CD4-positive, CD25-positive, alpha-beta regulatory T cell (primary cell): Measurements from ENCODE around the gene GRID2. TPM values are rescaled to one million over a fixed set of nuclear protein-coding genes. Genes with fewer than 3 reads are reported as not detected.

Source experiments
- ATAC-seq, 2 donors: fragments of 150-1000 bp; cut with Tn5 transposase; one replicate each; pipeline ENCODE4 v1.10.0; 2021; ENCODE audit warnings: low read depth in 2 of 2, moderate number of reproducible peaks in 2 of 2, moderate library complexity in 1 of 2
- DNase-seq, 3 donors: peaks; one replicate each; pipeline versions ENCODE4 v3.0.0 to v3.0.0-alpha.2; 2012 to 2022; ENCODE audit warnings: mixed read lengths in 1 of 3
- H3K27ac ChIP-seq: one replicate; pipeline ENCODE4 v1.7.0; 2013; ENCODE audit warnings: mild to moderate bottlenecking, low read length; ENCODE audit not compliant: insufficient read depth, poor library complexity, severe bottlenecking
- H3K27me3 ChIP-seq: one replicate; pipeline ENCODE4 v1.7.0; 2013; ENCODE audit warnings: low read length; ENCODE audit not compliant: control insufficient read depth, insufficient read depth
- H3K36me3 ChIP-seq: one replicate; pipeline ENCODE4 v1.7.0; 2013; ENCODE audit warnings: mild to moderate bottlenecking, low read length, moderate library complexity; ENCODE audit not compliant: control insufficient read depth, insufficient read depth
- H3K4me1 ChIP-seq: 2 replicates; pipeline ENCODE4 v1.7.0; 2013; ENCODE audit warnings: mild to moderate bottlenecking, low read length; ENCODE audit not compliant: insufficient read depth, control insufficient read depth, poor library complexity, severe bottlenecking
- H3K4me3 ChIP-seq: one replicate; pipeline ENCODE4 v1.7.0; 2013; ENCODE audit warnings: low read depth, mild to moderate bottlenecking, low read length, moderate library complexity
- H3K9me3 ChIP-seq, 2 experiments: 1 replicate in 1 of 2; 2 replicates in 1 of 2; pipeline ENCODE4 v1.7.0; 2013; ENCODE audit warnings: low read length in 2 of 2, mild to moderate bottlenecking in 1 of 2, moderate library complexity in 1 of 2; ENCODE audit not compliant: control insufficient read depth in 2 of 2
- H3K27ac Mint-ChIP-seq, 3 donors: one replicate each; pipeline ENCODE4 v1.8.0; 2020 to 2022; ENCODE audit warnings: mild to moderate bottlenecking in 3 of 3, mixed read lengths in 3 of 3, moderate library complexity in 2 of 3
- H3K27me3 Mint-ChIP-seq: one replicate; pipeline ENCODE4 v1.8.0; 2022; ENCODE audit warnings: mild to moderate bottlenecking, mixed read lengths
- H3K36me3 Mint-ChIP-seq: one replicate; pipeline ENCODE4 v1.8.0; 2020; ENCODE audit warnings: mixed read lengths
- H3K4me1 Mint-ChIP-seq, 4 donors: one replicate each; pipeline ENCODE4 v1.8.0; 2020 to 2022; ENCODE audit warnings: mixed read lengths in 4 of 4, mild to moderate bottlenecking in 1 of 4
- H3K4me3 Mint-ChIP-seq, 4 donors: one replicate each; pipeline ENCODE4 v1.8.0; 2020 to 2022; ENCODE audit warnings: mild to moderate bottlenecking in 4 of 4, mixed read lengths in 4 of 4, moderate library complexity in 3 of 4
- H3K9me3 Mint-ChIP-seq, 7 donors: one replicate each; pipeline ENCODE4 v1.8.0; 2020 to 2022; ENCODE audit warnings: mixed read lengths in 7 of 7, mild to moderate bottlenecking in 3 of 7, moderate library complexity in 2 of 7
- polyA plus RNA-seq, 4 donors: library from polyadenylated mRNA; unstranded; fragments of 300-500 nt; fragmentation: Illumina TruSeq; gene quantifications; one replicate each; pipeline ENCODE4 v1.2.3, GENCODE V29; 2021
- total RNA-seq: library from RNA; stranded (reverse); gene quantifications from one replicate; pipeline ENCODE4 v1.2.3, GENCODE V29; 2022

Gene GRID2
- total and polyA plus RNA-seq, 5 donors from 2014 or later, result not detected

- no peaks in the 10 kb centered on the region for H3K4me1 ChIP-seq
- ATAC-seq, result no peak
- H3K36me3 Mint-ChIP-seq, result no peaks in the 10 kb centered on the region
- H3K4me3 ChIP-seq, result no peak overlapping the region
- H3K27ac ChIP-seq, result no peak overlapping the region
- no peaks in the 10 kb centered on the region for H3K4me1 Mint-ChIP-seq
- H3K27me3 ChIP-seq, result no peaks in the 10 kb centered on the region
- H3K9me3 Mint-ChIP-seq, result peaks cover 0 to 9% (median 2%) of the 10 kb centered on the region in 7 donors
- H3K36me3 ChIP-seq, result no peaks in the 10 kb centered on the region
- DNase-seq, result no peak
- H3K4me3 Mint-ChIP-seq, result no peak overlapping the region
- H3K27ac Mint-ChIP-seq, result no peak overlapping the region
- no peaks in the 10 kb centered on the region for H3K27me3 Mint-ChIP-seq
- no peaks in the 10 kb centered on the region for H3K9me3 ChIP-seq
Measured at GRCh38 chr4:93617606-93618005, 1313.8 kb downstream of the GRID2 start.

GRCh38 chr4:93633721-93634120 lies 1330.0 kb downstream of the GRID2 start:
- no peaks in the 10 kb centered on the region for H3K4me1 ChIP-seq
- H3K36me3 ChIP-seq, result no peaks in the 10 kb centered on the region
- H3K27ac Mint-ChIP-seq, result no peak overlapping the region
- H3K27ac ChIP-seq, result no peak overlapping the region
- no peak overlapping the region for H3K4me3 ChIP-seq
- H3K9me3 ChIP-seq, result no peaks in the 10 kb centered on the region
- H3K27me3 Mint-ChIP-seq, result no peaks in the 10 kb centered on the region
- ATAC-seq, result no peak
- H3K27me3 ChIP-seq, result no peaks in the 10 kb centered on the region
- H3K4me1 Mint-ChIP-seq, result no peaks in the 10 kb centered on the region
- peaks cover 0 to 8% (median 0%) of the 10 kb centered on the region in 7 donors for H3K9me3 Mint-ChIP-seq
- no peaks in the 10 kb centered on the region for H3K36me3 Mint-ChIP-seq
- no peak for DNase-seq
- no peak overlapping the region for H3K4me3 Mint-ChIP-seq

- Mint-ChIP-seq H3K9me3 (peaks cover 0 to 8% (median 0%) of the 10 kb centered on the region in 7 donors), H3K27ac (no peak overlapping the region), H3K4me3 (no peak overlapping the region), H3K27me3 (no peaks in the 10 kb centered on the region), H3K36me3 (no peaks in the 10 kb centered on the region), H3K4me1 (no peaks in the 10 kb centered on the region)
- Histone ChIP-seq H3K4me1 (no peaks in the 10 kb centered on the region), H3K27ac (no peak overlapping the region), H3K36me3 (no peaks in the 10 kb centered on the region), H3K4me3 (no peak overlapping the region), H3K9me3 (no peaks in the 10 kb centered on the region), H3K27me3 (no peaks in the 10 kb centered on the region)
- DNase-seq (no peak), ATAC-seq (no peak)
Measured at GRCh38 chr4:93635943-93636342, 1332.2 kb downstream of the GRID2 start.

- no peaks in the 10 kb centered on the region for H3K36me3 ChIP-seq
- no peak for ATAC-seq
- no peak overlapping the region for H3K27ac ChIP-seq
- H3K9me3 Mint-ChIP-seq, result peaks cover 0 to 4% (median 0%) of the 10 kb centered on the region in 7 donors
- no peak for DNase-seq
- no peaks in the 10 kb centered on the region for H3K27me3 ChIP-seq
- peaks cover 0 to 2% of the 10 kb centered on the region in 2 experiments for H3K9me3 ChIP-seq
- H3K4me1 ChIP-seq, result no peaks in the 10 kb centered on the region
- no peak overlapping the region for H3K27ac Mint-ChIP-seq
- H3K4me3 Mint-ChIP-seq, result no peak overlapping the region
- no peaks in the 10 kb centered on the region for H3K36me3 Mint-ChIP-seq
- no peaks in the 10 kb centered on the region for H3K27me3 Mint-ChIP-seq
- H3K4me3 ChIP-seq, result no peak overlapping the region
- no peaks in the 10 kb centered on the region for H3K4me1 Mint-ChIP-seq
Measured at GRCh38 chr4:93645120-93645519, 1341.4 kb downstream of the GRID2 start.

- peaks cover 0 to 4% (median 0%) of the 10 kb centered on the region in 7 donors for H3K9me3 Mint-ChIP-seq
Measured at GRCh38 chr4:93646233-93646930, 1342.6 kb downstream of the GRID2 start.

GRCh38 chr4:93648258-93648657 lies 1344.5 kb downstream of the GRID2 start:
- peaks cover 0 to 4% (median 0%) of the 10 kb centered on the region in 7 donors for H3K9me3 Mint-ChIP-seq
- Histone ChIP-seq H3K27me3 (no peaks in the 10 kb centered on the region), H3K27ac (no peak overlapping the region), H3K4me1 (no peaks in the 10 kb centered on the region), H3K9me3 (peaks cover 0 to 2% of the 10 kb centered on the region in 2 experiments), H3K4me3 (no peak overlapping the region), H3K36me3 (no peaks in the 10 kb centered on the region)
- DNase-seq (no peak), ATAC-seq (no peak)
- no peak overlapping the region for H3K27ac Mint-ChIP-seq
- H3K36me3 Mint-ChIP-seq, result no peaks in the 10 kb centered on the region
- H3K4me1 Mint-ChIP-seq, result no peaks in the 10 kb centered on the region
- no peak overlapping the region for H3K4me3 Mint-ChIP-seq
- H3K27me3 Mint-ChIP-seq, result no peaks in the 10 kb centered on the region

More at GRCh38 chr4:93646233-93646930, 1342.6 kb downstream of the GRID2 start:
- H3K4me1 ChIP-seq, result no peaks in the 10 kb centered on the region
- H3K4me1 Mint-ChIP-seq, result no peaks in the 10 kb centered on the region
- H3K27me3 Mint-ChIP-seq, result no peaks in the 10 kb centered on the region
- H3K27me3 ChIP-seq, result no peaks in the 10 kb centered on the region
- ATAC-seq (no peak), DNase-seq (no peak)
- peaks cover 0 to 2% of the 10 kb centered on the region in 2 experiments for H3K9me3 ChIP-seq
- H3K27ac Mint-ChIP-seq, result no peak overlapping the region
- no peak overlapping the region for H3K4me3 Mint-ChIP-seq
- H3K36me3 Mint-ChIP-seq, result no peaks in the 10 kb centered on the region
- no peak overlapping the region for H3K4me3 ChIP-seq
- H3K36me3 ChIP-seq, result no peaks in the 10 kb centered on the region
- H3K27ac ChIP-seq, result no peak overlapping the region

- Mint-ChIP-seq H3K36me3 (no peaks in the 10 kb centered on the region), H3K9me3 (peaks cover 0 to 4% (median under 1%) of the 10 kb centered on the region in 7 donors), H3K4me1 (no peaks in the 10 kb centered on the region), H3K27me3 (no peaks in the 10 kb centered on the region), H3K27ac (no peak overlapping the region), H3K4me3 (no peak overlapping the region)
- no peak for ATAC-seq
- Histone ChIP-seq H3K4me1 (no peaks in the 10 kb centered on the region), H3K27ac (no peak overlapping the region), H3K36me3 (no peaks in the 10 kb centered on the region), H3K9me3 (peaks cover 0 to 2% of the 10 kb centered on the region in 2 experiments), H3K27me3 (no peaks in the 10 kb centered on the region), H3K4me3 (no peak overlapping the region)
- no peak for DNase-seq
Measured at GRCh38 chr4:93649828-93650227, 1346.1 kb downstream of the GRID2 start.

GRCh38 chr4:93654211-93654610 lies 1350.4 kb downstream of the GRID2 start:
- Mint-ChIP-seq H3K36me3 (no peaks in the 10 kb centered on the region), H3K27me3 (no peaks in the 10 kb centered on the region), H3K4me1 (no peaks in the 10 kb centered on the region), H3K27ac (no peak overlapping the region), H3K9me3 (peaks cover 0 to 4% (median 0%) of the 10 kb centered on the region in 7 donors), H3K4me3 (no peak overlapping the region)
- ATAC-seq (no peak), DNase-seq (no peak)
- H3K27me3 ChIP-seq, result no peaks in the 10 kb centered on the region
- no peak overlapping the region for H3K4me3 ChIP-seq
- H3K9me3 ChIP-seq, result no peaks in the 10 kb centered on the region
- no peaks in the 10 kb centered on the region for H3K36me3 ChIP-seq
- no peaks in the 10 kb centered on the region for H3K4me1 ChIP-seq
- H3K27ac ChIP-seq, result no peak overlapping the region
